HEK293T (cell line): ENCODE results near the gene FXYD6.

ENCODE experiments used
- CTCF ChIA-PET: fragments of 350-600 bp; formaldehyde crosslinking; extraction: SDS; loops from one replicate; lab custom pipeline; 2021; ENCODE audit warnings: antibody characterized with exemption, inconsistent platforms; lab: Yijun Ruan, JAX
- POLR2A ChIA-PET: fragments of 350-600 bp; formaldehyde crosslinking; extraction: SDS; loops from one replicate; lab custom pipeline; 2020; ENCODE audit warnings: antibody characterized with exemption, inconsistent platforms; lab: Yijun Ruan, JAX
- DNase-seq: peaks from one replicate; pipeline ENCODE4 v3.0.0; 2012; ENCODE audit warnings: mixed read lengths; ENCODE audit errors: extremely low spot score
- ARNT ChIP-seq: fragments of 450-650 bp; IDR thresholded peaks from 2 replicates; pipeline ENCODE4 v1.6.1; 2017; ENCODE audit warnings: mild to moderate bottlenecking
- BHLHE40 ChIP-seq: fragments of 450-650 bp; IDR thresholded peaks from 2 replicates; pipeline ENCODE4 v1.6.1; 2016; ENCODE audit warnings: mild to moderate bottlenecking, moderate library complexity, borderline replicate concordance
- CTBP1 ChIP-seq: fragments of 450-650 bp; IDR thresholded peaks from 2 replicates; pipeline ENCODE4 v1.6.1; 2016; ENCODE audit warnings: borderline replicate concordance
- ELF4 ChIP-seq: fragments of 450-650 bp; IDR thresholded peaks from 2 replicates; pipeline ENCODE4 v1.6.1; 2017; ENCODE audit warnings: antibody characterized with exemption
- FOXA1 ChIP-seq: fragments of 450-650 bp; IDR thresholded peaks from 2 replicates; pipeline ENCODE4 v1.6.1; 2016; ENCODE audit warnings: mild to moderate bottlenecking
- FOXK2 ChIP-seq: fragments of 450-650 bp; IDR thresholded peaks from 2 replicates; pipeline ENCODE4 v1.6.1; 2016; ENCODE audit warnings: mild to moderate bottlenecking
- FOXM1 ChIP-seq: fragments of 450-650 bp; IDR thresholded peaks from 2 replicates; pipeline ENCODE4 v1.6.1; 2017; ENCODE audit warnings: mild to moderate bottlenecking, borderline replicate concordance
- HDGF ChIP-seq: fragments of 450-650 bp; IDR thresholded peaks from 2 replicates; pipeline ENCODE4 v1.6.1; 2017; ENCODE audit warnings: antibody characterized with exemption, borderline replicate concordance
- L3MBTL2 ChIP-seq: fragments of 450-650 bp; conservative IDR thresholded peaks from 2 replicates; pipeline ENCODE4 v1.6.1; 2016; ENCODE audit warnings: mild to moderate bottlenecking
- LEF1 ChIP-seq: fragments of 450-650 bp; IDR thresholded peaks from 2 replicates; pipeline ENCODE4 v1.6.1; 2017; ENCODE audit warnings: mild to moderate bottlenecking, borderline replicate concordance
- NFRKB ChIP-seq: fragments of 450-650 bp; IDR thresholded peaks from 2 replicates; pipeline ENCODE4 v1.6.1; 2016; ENCODE audit warnings: mild to moderate bottlenecking, moderate library complexity
- SP1 ChIP-seq: fragments of 450-650 bp; IDR thresholded peaks from 2 replicates; pipeline ENCODE4 v1.6.1; 2017
- SUZ12 ChIP-seq: fragments of 450-650 bp; IDR thresholded peaks from 2 replicates; pipeline ENCODE4 v1.6.1; 2016; ENCODE audit warnings: mild to moderate bottlenecking
- TARDBP ChIP-seq: fragments of 450-650 bp; IDR thresholded peaks from 2 replicates; pipeline ENCODE4 v1.6.1; 2016
- ZNF384 ChIP-seq: fragments of 450-650 bp; IDR thresholded peaks from 2 replicates; pipeline ENCODE4 v1.6.1; 2016
- TF ChIP-seq, protein P1 (sequence below): fragments of 450-650 bp; IDR thresholded peaks from 2 replicates; pipeline ENCODE4 v1.6.1; 2016

FXYD6 gene

DNA sequence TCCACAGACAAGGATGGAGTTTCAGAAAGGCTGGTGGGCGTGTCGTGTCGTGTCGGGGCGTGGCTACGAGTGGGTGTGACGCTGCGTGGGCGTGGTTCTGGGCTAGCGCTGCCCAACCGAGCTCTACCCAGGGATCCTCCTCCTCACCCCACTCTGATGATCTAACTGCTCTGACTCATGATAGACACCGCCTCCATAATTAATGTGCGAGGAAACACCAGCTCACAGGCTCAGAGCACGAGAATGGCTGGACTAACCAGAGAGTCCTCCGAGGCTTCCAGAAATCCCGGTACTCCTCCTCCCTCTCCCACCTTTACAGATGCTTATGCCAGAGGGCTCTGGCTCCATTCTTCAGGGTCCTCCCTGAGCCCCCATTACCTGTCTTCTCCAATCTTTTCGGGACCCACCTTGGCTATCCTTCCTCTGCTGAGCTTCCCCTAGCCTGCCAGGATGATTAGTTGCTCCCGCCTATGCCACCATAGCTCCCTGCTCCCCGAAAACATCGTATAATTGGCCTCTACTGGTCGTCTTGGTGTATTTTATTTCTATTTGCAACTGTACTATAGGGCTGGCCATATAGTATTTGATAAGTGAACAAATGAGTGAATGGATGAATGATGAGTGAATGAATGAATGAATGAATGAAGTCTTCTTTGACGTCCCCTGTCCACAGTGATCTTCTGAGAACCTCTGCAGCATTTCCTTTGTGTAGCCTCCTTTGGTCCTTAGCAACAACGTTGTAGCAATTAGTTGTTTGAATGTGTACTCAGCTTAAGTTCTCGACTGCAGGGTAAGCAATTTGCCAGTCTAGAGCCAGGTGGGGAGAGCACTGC lies 31.0 kb upstream of the FXYD6 start:
- peak; percentile 95 for DNase-seq
- TF ChIP-seq FOXM1, result no peak
- no peak for TF ChIP-seq ARNT
- TF ChIP-seq FOXA1, result no peak
- peak; percentile 68 for TF ChIP-seq L3MBTL2
- TF ChIP-seq NFRKB, result no peak
- TF ChIP-seq ELF4, result no peak
- TF ChIP-seq, protein P1, sequence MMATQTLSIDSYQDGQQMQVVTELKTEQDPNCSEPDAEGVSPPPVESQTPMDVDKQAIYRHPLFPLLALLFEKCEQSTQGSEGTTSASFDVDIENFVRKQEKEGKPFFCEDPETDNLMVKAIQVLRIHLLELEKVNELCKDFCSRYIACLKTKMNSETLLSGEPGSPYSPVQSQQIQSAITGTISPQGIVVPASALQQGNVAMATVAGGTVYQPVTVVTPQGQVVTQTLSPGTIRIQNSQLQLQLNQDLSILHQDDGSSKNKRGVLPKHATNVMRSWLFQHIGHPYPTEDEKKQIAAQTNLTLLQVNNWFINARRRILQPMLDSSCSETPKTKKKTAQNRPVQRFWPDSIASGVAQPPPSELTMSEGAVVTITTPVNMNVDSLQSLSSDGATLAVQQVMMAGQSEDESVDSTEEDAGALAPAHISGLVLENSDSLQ, result peak; percentile 90
- POLR2A ChIA-PET, result interaction anchor here (0.7 to 1.4 kb wide), 5 partner anchors 13 to 33 kb away, joined by 3 to 6 read pairs (median 3); no protein-coding TSS in a partner anchor
- CTCF ChIA-PET, result interaction anchor here (0.5 to 1.7 kb wide), 9 partner anchors 13 to 91 kb away, joined by 3 to 6 read pairs (median 3); partner anchors contain the start of gene FXYD6

DNA sequence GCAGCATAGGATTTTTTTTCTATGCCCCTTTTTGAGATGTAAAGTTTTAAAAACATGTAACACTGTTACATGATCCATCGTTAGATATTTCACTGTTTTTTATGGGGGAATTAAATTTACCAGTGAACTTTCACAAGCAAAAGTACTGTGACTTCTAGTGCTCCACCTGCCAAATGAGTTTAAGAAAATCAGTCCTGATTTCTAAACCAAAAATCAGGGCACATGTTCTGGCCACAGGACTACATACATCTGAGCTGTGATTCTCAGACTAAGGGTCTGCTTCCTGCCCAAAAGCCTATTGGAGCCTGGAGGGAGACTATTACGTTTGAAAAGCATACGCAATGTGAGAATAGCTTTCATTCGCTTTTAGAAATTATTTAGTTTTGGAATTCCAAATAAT lies 30.3 kb upstream of the FXYD6 start:
- ChIA-PET CTCF (interaction anchor here (0.8 to 1.7 kb wide), 6 partner anchors 29 to 90 kb away, joined by 3 to 6 read pairs (median 4); partner anchors contain the start of gene FXYD6), POLR2A (interaction anchor here (0.9 to 1.4 kb wide), 4 partner anchors 17 to 33 kb away, joined by 3 to 6 read pairs (median 4); no protein-coding TSS in a partner anchor)
- TF ChIP-seq BHLHE40 (no peak), NFRKB (no peak), HDGF (no peak), CTBP1 (no peak), LEF1 (no peak), ARNT (no peak), FOXK2 (no peak), ELF4 (no peak), SP1 (no peak), L3MBTL2 (no peak)
- DNase-seq, result no peak

DNA sequence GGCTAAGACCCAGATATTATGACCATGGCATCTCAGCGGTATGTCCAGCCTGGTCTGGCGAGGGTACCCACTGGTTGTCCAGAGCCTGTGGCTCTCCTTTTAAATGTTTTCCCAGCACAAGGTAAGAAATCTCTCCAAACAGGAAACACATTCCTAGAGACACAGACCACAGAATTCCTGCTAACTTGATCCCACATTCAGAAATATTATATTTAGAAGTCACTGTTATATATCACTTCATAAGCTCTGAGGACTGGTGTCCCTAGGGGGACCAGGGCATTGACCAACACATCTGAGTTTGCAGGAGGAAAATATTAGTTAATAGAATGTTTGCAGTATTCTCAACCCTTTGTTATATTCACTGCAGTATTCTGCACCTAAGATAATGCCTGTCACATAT lies 29.7 kb upstream of the FXYD6 start:
- TF ChIP-seq SUZ12 (no peak), TARDBP (no peak), ARNT (no peak), LEF1 (no peak), FOXK2 (no peak), BHLHE40 (no peak)
- ChIA-PET POLR2A (no interaction called here), CTCF (interaction anchor here (1.5 kb wide), 1 partner anchor 89 kb away, joined by 4 read pairs; no protein-coding TSS in a partner anchor)
- no peak for DNase-seq

DNA sequence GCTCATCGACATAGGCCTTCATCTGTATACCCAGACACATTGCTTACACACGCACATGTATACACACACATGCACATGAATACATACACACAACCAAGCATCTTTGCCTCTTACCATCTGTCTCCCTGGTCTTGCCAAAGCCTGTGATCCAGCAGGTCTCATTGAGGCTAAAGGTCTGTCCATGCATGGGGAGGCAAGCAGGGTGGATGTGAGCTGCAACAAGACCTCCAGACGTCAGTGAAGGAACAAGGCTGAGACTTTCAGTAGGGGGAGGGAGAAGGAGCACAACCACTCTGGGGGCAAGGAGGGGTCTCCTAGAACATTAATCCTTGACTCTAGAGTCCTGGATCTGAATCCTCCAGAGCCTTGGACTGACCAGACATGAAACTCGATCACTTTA lies 29.1 kb upstream of the FXYD6 start:
- ChIA-PET CTCF (interaction anchor here (0.9 to 1.7 kb wide), 4 partner anchors 41 to 82 kb away, joined by 3 to 8 read pairs (median 6); no protein-coding TSS in a partner anchor), POLR2A (no interaction called here)
- no peak for TF ChIP-seq BHLHE40
- no peak for TF ChIP-seq L3MBTL2
- TF ChIP-seq FOXM1, result no peak
- no peak for TF ChIP-seq SUZ12
- no peak for TF ChIP-seq ZNF384
- no peak for DNase-seq

- ChIA-PET CTCF (interaction anchor here (1.3 to 1.7 kb wide), 4 partner anchors 19 to 81 kb away, joined by 5 to 8 read pairs (median 6); no protein-coding TSS in a partner anchor), POLR2A (no interaction called here)
- DNase-seq, result no peak
- no peak for TF ChIP-seq FOXM1
- no peak for TF ChIP-seq CTBP1
- no peak for TF ChIP-seq FOXA1
- TF ChIP-seq SUZ12, result no peak
- TF ChIP-seq TARDBP, result no peak
- no peak for TF ChIP-seq LEF1
- TF ChIP-seq ELF4, result no peak
- TF ChIP-seq HDGF, result no peak
- TF ChIP-seq FOXK2, result no peak
- no peak for TF ChIP-seq ARNT
- no peak for TF ChIP-seq SP1
- no peak for TF ChIP-seq BHLHE40
- TF ChIP-seq NFRKB, result no peak
- no peak for TF ChIP-seq L3MBTL2
Observed at GRCh38 chr11:117903505-117904382, 27.3 kb upstream of the FXYD6 start.

- DNase-seq, result no peak
- ChIA-PET POLR2A (no interaction called here), CTCF (no interaction called here)
- TF ChIP-seq LEF1 (no peak), BHLHE40 (no peak), TARDBP (no peak), NFRKB (no peak), SUZ12 (no peak), FOXK2 (no peak), CTBP1 (no peak), FOXM1 (no peak), SP1 (no peak), L3MBTL2 (no peak), FOXA1 (no peak)
- TF ChIP-seq, protein P1, result no peak
Observed at GRCh38 chr11:117902001-117902845, 25.8 kb upstream of the FXYD6 start.
